Spleen (tissue), 7 donors: Measurements from ENCODE around the gene IL21R.

ENCODE experiments used
- CTCF ChIP-seq, 11 experiments: fragments of 200-600 bp in 7 of 11; fragments of 450-650 bp in 4 of 11; sonication (generic) in 4 of 11; IDR thresholded peaks in 8 of 11; conservative IDR thresholded peaks in 3 of 11; 1 replicate in 7 of 11; 2 replicates in 4 of 11; pipeline versions ENCODE4 v1.4.0 to v1.8.0; 2016 to 2021; ENCODE audit warnings: antibody characterized with exemption in 11 of 11, inconsistent platforms in 4 of 11, mild to moderate bottlenecking in 1 of 11
- POLR2A ChIP-seq, 3 donors: fragments of 450-650 bp; IDR thresholded peaks; one replicate each; pipeline ENCODE4 v1.5.1; 2017; ENCODE audit warnings: antibody characterized with exemption in 3 of 3, mild to moderate bottlenecking in 1 of 3
- POLR2AphosphoS5 ChIP-seq, 3 donors: sonication (generic); formaldehyde crosslinking; IDR thresholded peaks; one replicate each; pipeline ENCODE4 v1.5.1; 2017; ENCODE audit warnings: antibody characterized with exemption in 3 of 3
- donor health status: DM: no; HTN: no; CAD: no; lungs with moderate emphysema.
- donor health status: DM: no; HTN: no; CAD: no.
- donor health status: DM: no; HTN: no; CAD: no.

- TF ChIP-seq CTCF (IDR thresholded peaks at IDR 0.05 in 8 of 11, conservative IDR thresholded peaks at IDR 0.05 in 3 of 11), result no peak
- TF ChIP-seq POLR2A (IDR thresholded peaks at IDR 0.05), result no peak
- no peak for TF ChIP-seq POLR2AphosphoS5 (IDR thresholded peaks at IDR 0.05)
Measured at GRCh38 chr16:27460213-27460612, 58.2 kb downstream of the IL21R start.
